NB4 (cell line): ENCODE measurements around the gene HEXIM2.

Source experiments
- POLR2A ChIP-seq: IDR thresholded peaks from 2 replicates; pipeline ENCODE4 v1.6.1; 2011; ENCODE audit warnings: mild to moderate bottlenecking; ENCODE audit not compliant: insufficient read length; ENCODE audit errors: extremely low read depth
- TF ChIP-seq, protein P1 (sequence below): IDR thresholded peaks from one replicate; pipeline ENCODE4 v1.5.1; 2012; ENCODE audit warnings: low read depth, low read length

DNA sequence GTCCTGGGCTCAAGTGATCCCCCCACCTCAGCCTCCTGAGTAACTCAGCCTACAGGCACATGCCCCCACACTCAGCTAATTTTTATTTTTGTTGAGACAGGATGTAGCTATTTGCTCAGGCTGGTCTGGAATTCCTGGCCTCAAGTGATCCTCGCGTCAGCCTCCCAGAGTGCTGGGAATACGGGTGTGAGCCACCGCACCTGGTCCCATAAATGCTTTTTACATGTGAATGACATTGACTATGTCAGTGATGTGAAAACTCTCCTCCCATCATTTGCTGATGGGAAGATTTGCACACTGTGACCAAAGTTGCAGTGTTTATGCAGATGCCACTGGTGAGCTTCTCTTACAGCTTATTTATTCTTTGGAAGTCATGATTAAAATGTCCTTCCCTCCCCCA, 44.3 kb upstream of the HEXIM2 start:
- TF ChIP-seq, protein P1, sequence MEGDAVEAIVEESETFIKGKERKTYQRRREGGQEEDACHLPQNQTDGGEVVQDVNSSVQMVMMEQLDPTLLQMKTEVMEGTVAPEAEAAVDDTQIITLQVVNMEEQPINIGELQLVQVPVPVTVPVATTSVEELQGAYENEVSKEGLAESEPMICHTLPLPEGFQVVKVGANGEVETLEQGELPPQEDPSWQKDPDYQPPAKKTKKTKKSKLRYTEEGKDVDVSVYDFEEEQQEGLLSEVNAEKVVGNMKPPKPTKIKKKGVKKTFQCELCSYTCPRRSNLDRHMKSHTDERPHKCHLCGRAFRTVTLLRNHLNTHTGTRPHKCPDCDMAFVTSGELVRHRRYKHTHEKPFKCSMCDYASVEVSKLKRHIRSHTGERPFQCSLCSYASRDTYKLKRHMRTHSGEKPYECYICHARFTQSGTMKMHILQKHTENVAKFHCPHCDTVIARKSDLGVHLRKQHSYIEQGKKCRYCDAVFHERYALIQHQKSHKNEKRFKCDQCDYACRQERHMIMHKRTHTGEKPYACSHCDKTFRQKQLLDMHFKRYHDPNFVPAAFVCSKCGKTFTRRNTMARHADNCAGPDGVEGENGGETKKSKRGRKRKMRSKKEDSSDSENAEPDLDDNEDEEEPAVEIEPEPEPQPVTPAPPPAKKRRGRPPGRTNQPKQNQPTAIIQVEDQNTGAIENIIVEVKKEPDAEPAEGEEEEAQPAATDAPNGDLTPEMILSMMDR: no peak
- TF ChIP-seq POLR2A: no peak
